Small intestine (tissue), 7 donors: ENCODE data around the gene CADM2. TPM values are rescaled to one million over a fixed set of nuclear protein-coding genes. Genes with fewer than 3 reads are reported as not detected.

Experiments used
- DNase-seq, 2 donors: peaks; one replicate each; pipeline versions ENCODE4 v3.0.0 to v3.0.0-alpha.2; 2013
- FAIRE-seq: peaks from 2 replicates; lab custom pipeline; 2012; peaks lifted over from hg19 to GRCh38; lab: Jason Lieb, UNC
- H3K27ac ChIP-seq, 3 donors: one replicate each; pipeline ENCODE4 v1.5.1; 2013; ENCODE audit warnings: low read length in 2 of 3, mild to moderate bottlenecking in 2 of 3, control low read depth in 1 of 3, inconsistent platforms in 1 of 3, low read depth in 1 of 3, moderate library complexity in 1 of 3
- H3K27me3 ChIP-seq, 3 donors: one replicate each; pipeline ENCODE4 v1.6.1; 2013; ENCODE audit warnings: low read length in 3 of 3, inconsistent platforms in 1 of 3; ENCODE audit not compliant: control insufficient read depth in 3 of 3, insufficient read depth in 3 of 3
- H3K36me3 ChIP-seq, 3 donors: one replicate each; pipeline ENCODE4 v1.6.1; 2013; ENCODE audit warnings: low read length in 3 of 3, inconsistent platforms in 1 of 3, low read depth in 1 of 3, mild to moderate bottlenecking in 1 of 3, moderate library complexity in 1 of 3; ENCODE audit not compliant: control insufficient read depth in 3 of 3, insufficient read depth in 2 of 3
- H3K4me1 ChIP-seq, 3 donors: one replicate each; pipeline ENCODE4 v1.6.1; 2013; ENCODE audit warnings: low read length in 2 of 3, inconsistent platforms in 1 of 3, low read depth in 1 of 3, mild to moderate bottlenecking in 1 of 3, moderate library complexity in 1 of 3; ENCODE audit not compliant: control insufficient read depth in 3 of 3, insufficient read depth in 2 of 3
- H3K4me3 ChIP-seq, 3 donors: one replicate each; pipeline ENCODE4 v1.5.1; 2013; ENCODE audit warnings: low read length in 3 of 3, control low read depth in 1 of 3, inconsistent platforms in 1 of 3, low read depth in 1 of 3, mild to moderate bottlenecking in 1 of 3, moderate library complexity in 1 of 3
- H3K9me3 ChIP-seq, 2 donors: one replicate each; pipeline ENCODE4 v1.6.1; 2013; ENCODE audit warnings: low read depth in 1 of 2, low read length in 1 of 2; ENCODE audit not compliant: control insufficient read depth in 2 of 2, insufficient read depth in 1 of 2
- WGBS, 3 donors: extraction: QIAGEN DNeasy Blood & Tissue Kit; methylation state at CpG; one replicate each; pipeline ENCODE4 v1.1.7; 2013; 5-methylcytosine and 5-hydroxymethylcytosine counted together
- polyA plus RNA-seq, 4 donors: library from polyadenylated mRNA; stranded (reverse) in 3 of 4; unstranded in 1 of 4; fragments of 200-250 nt in 3 of 4; fragments of 120-200 nt in 1 of 4; gene quantifications; one replicate each; pipeline versions ENCODE4 v1.2.1 to v1.2.3, GENCODE V29; 2013
- donor health status: healthy with polysubstance abuse.
- donor health status: control.
- donor health status: control.
- donor health status: Bipolar disorder and iron deficiency.
- donor health status: healthy.

The CADM2 gene
- polyA plus RNA-seq, 4 donors, result 0.95 to 2.4 TPM; not detected in 2

DNA sequence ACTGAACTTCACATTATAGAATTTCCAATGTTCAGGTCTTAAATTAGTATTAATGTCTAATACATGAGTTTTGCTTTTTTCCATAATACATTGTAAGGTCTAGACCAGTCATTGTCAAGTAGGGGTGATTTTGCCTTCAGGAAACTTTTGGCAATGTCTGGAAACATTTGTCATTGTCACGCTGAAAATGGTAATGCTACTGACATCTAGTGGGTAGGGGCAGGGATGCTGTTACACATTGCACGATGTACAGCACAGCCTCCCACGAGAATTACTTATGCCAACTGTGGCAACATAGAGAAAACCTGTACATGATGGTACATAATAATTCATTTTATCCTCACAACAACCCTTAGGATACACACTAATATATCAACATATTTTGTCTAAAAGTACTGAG, 384.1 kb downstream of the CADM2 start:
- Histone ChIP-seq H3K36me3 (no peaks in the 10 kb centered on the region), H3K9me3 (no peaks in the 10 kb centered on the region), H3K4me3 (no peak overlapping the region), H3K4me1 (no peaks in the 10 kb centered on the region), H3K27me3 (no peaks in the 10 kb centered on the region), H3K27ac (no peak overlapping the region)
- 13 to 31% (median 16%) methylated on average over 3 of the region's 3 CpGs for WGBS, 3 donors
- FAIRE-seq (no peak), DNase-seq (no peak)

DNA sequence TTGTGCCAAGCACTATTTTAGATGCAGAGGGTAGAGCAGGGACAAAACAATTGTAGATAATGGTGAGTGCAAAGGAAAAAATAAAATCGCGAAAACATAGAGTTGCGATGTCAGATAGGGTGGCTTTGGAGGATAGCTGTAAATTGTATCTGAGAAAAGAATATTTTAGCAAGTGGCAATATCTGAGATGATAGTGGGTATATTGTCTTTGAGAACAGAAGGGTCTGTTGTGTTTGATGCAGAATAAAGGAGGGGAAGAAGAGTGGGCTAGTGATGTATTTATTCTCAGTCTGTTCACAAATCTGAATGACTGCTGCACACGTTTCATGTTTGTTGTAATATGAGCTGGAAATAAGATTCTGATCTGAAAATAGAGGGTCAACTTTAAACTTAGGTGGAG, 396.8 kb downstream of the CADM2 start:
- Histone ChIP-seq H3K27me3 (no peaks in the 10 kb centered on the region), H3K9me3 (no peaks in the 10 kb centered on the region), H3K4me1 (no peaks in the 10 kb centered on the region), H3K27ac (no peak overlapping the region), H3K4me3 (no peak overlapping the region), H3K36me3 (no peaks in the 10 kb centered on the region)
- 79 to 82% (median 80%) methylated on average over 4 of the region's 4 CpGs for WGBS, 3 donors
- no peak for DNase-seq
- FAIRE-seq, result no peak

DNA sequence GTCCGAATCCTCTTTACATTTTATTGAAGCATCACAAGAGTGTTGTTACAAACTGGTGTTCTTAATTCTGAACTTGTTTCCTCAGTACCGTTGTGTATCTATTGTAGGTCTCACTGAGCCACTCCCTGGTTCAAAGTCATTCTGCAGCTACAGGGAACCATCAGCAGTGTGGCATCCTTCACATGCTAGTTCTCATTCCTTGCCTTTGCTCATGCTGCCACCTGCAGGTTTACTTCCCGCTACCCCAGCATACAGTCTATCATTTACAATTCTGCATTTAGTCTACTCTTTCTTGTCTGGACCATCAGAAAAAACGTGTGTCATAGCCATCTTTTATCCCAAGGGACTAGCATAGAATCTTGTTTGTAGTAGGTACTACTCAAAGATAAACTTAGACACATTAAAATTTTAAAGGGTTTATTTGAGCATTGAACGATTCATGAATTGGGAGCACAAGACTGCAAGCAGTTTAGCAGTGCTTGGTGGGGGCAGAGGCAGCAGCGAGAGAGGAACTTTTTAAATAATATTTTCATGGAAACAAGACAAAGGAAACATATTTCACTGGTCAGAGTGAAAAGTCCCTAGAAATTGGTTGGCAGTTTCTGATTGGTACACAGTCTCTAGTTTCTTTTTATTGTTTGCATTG, 402.1 kb downstream of the CADM2 start:
- Histone ChIP-seq H3K9me3 (no peaks in the 10 kb centered on the region), H3K27ac (no peak overlapping the region), H3K27me3 (no peaks in the 10 kb centered on the region), H3K4me3 (no peak overlapping the region), H3K36me3 (no peaks in the 10 kb centered on the region), H3K4me1 (no peaks in the 10 kb centered on the region)
- DNase-seq (peak; percentile 18 to 53), FAIRE-seq (no peak)
- WGBS, 3 donors, result 28 to 38% (median 33%) methylated on average over 6 of the region's 6 CpGs

DNA sequence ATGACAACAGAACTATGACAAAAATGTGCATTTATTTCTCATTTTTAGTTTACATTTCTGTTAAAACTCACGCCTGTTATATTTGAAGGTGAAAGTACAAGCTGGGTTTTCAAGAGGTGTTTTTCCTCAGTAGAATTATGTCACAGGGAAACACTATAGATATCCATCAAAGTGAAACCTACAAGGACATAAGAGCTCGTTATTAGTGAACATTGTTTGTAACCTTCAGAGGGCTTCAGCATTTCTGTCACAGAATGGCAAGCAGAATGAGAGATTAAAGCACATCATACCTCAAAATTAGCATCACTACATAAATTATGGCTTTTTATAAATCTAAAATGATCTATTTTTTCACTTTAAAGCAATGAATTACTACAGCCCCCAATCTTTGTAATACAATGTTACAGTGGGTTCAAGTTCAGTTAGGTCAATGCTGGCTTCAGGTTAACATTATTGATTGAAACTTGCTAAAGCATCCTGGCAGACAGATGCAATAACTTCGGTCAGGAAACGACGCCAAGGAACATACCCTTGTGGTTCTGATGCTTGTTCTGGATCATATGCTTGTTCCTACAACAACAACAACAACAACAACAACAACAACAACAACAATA, 405.6 kb downstream of the CADM2 start:
- Histone ChIP-seq H3K27me3 (no peaks in the 10 kb centered on the region), H3K4me3 (no peak overlapping the region), H3K27ac (no peak overlapping the region), H3K4me1 (no peaks in the 10 kb centered on the region), H3K36me3 (no peaks in the 10 kb centered on the region), H3K9me3 (no peaks in the 10 kb centered on the region)
- 58 to 70% (median 59%) methylated on average over 5 of the region's 5 CpGs for WGBS, 3 donors
- FAIRE-seq (no peak), DNase-seq (no peak)

GRCh38 chr3:85370341-85370740, 411.6 kb downstream of the CADM2 start:
- FAIRE-seq (no peak), DNase-seq (no peak)
- no peaks in the 10 kb centered on the region for H3K36me3 ChIP-seq
- no peaks in the 10 kb centered on the region for H3K4me1 ChIP-seq
- no peak overlapping the region for H3K4me3 ChIP-seq
- no peaks in the 10 kb centered on the region for H3K27me3 ChIP-seq
- WGBS, 3 donors, result 93 to 94% (median 93%) methylated on average over 4 of the region's 4 CpGs
- H3K9me3 ChIP-seq, result no peaks in the 10 kb centered on the region
- H3K27ac ChIP-seq, result no peak overlapping the region

- Histone ChIP-seq H3K27me3 (no peaks in the 10 kb centered on the region), H3K4me1 (no peaks in the 10 kb centered on the region), H3K9me3 (no peaks in the 10 kb centered on the region), H3K36me3 (no peaks in the 10 kb centered on the region), H3K4me3 (no peak overlapping the region), H3K27ac (no peak overlapping the region)
- DNase-seq (no peak), FAIRE-seq (peak; percentile 89)
These were observed 417.3 kb downstream of the CADM2 start for GRCh38 chr3:85376131-85376530.

- FAIRE-seq, result no peak
- H3K36me3 ChIP-seq, result no peaks in the 10 kb centered on the region
- no peaks in the 10 kb centered on the region for H3K27me3 ChIP-seq
- DNase-seq, result no peak
- no peak overlapping the region for H3K27ac ChIP-seq
- H3K4me1 ChIP-seq, result no peaks in the 10 kb centered on the region
- H3K4me3 ChIP-seq, result no peak overlapping the region
- 25 to 41% (median 27%) methylated on average over 3 of the region's 3 CpGs for WGBS, 3 donors
- H3K9me3 ChIP-seq, result no peaks in the 10 kb centered on the region
These were observed 418.3 kb downstream of the CADM2 start for GRCh38 chr3:85377115-85377514.

DNA sequence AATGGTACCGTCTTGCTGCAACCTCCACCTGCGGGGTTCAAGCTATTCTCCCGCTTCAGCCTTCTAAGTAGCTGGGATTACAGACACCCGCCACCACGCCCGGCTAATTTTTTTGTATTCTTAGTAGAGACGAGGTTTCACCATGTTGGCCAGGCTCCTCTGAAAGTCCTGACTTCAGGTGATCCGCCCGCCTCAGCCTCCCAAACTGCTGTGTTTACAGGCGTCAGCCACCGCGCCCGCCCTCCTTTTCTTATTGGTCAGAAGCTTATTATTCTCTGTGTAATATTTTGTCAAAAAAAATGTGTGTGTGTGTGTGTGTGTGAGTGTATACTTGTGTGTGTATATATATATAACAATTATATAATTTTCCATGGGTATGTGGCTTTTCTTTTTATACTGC, 425.6 kb downstream of the CADM2 start:
- DNase-seq (no peak), FAIRE-seq (no peak)
- Histone ChIP-seq H3K27me3 (no peaks in the 10 kb centered on the region), H3K36me3 (no peaks in the 10 kb centered on the region), H3K27ac (no peak overlapping the region), H3K4me1 (no peaks in the 10 kb centered on the region), H3K9me3 (no peaks in the 10 kb centered on the region), H3K4me3 (no peak overlapping the region)
- 91 to 94% (median 93%) methylated on average over 13 of the region's 13 CpGs for WGBS, 3 donors
